Activated naive CD4-positive, alpha-beta T cell treated with anti-CD3 and anti-CD28 coated beads, Interleukin-2, amount 50 U/mL, for 72 hours (primary cell): ENCODE data around the gene ALPL. TPM values are rescaled to one million over a fixed set of nuclear protein-coding genes. Genes with fewer than 3 reads are reported as not detected.

Experiments
- ATAC-seq, 2 donors: fragments of 150-1000 bp; cut with Tn5 transposase; 2 replicates each; pipeline ENCODE4 v1.10.0; 2021; ENCODE audit warnings: mild to moderate bottlenecking in 2 of 2, moderate library complexity in 2 of 2
- DNase-seq, 2 donors: peaks; one replicate each; pipeline ENCODE4 v3.0.0; 2021 to 2022; ENCODE audit warnings: low spot score in 2 of 2
- H3K27ac Mint-ChIP-seq, 2 donors: one replicate each; pipeline ENCODE4 v1.8.0; 2022; ENCODE audit warnings: mild to moderate bottlenecking in 2 of 2, mixed read lengths in 2 of 2
- H3K36me3 Mint-ChIP-seq, 2 donors: one replicate each; pipeline ENCODE4 v1.8.0; 2022; ENCODE audit warnings: mixed read lengths in 2 of 2
- H3K9me3 Mint-ChIP-seq, 2 donors: one replicate each; pipeline ENCODE4 v1.8.0; 2022; ENCODE audit warnings: mixed read lengths in 2 of 2
- total RNA-seq, 2 donors: library from RNA; stranded (reverse); gene quantifications; one replicate each; pipeline ENCODE4 v1.2.3, GENCODE V29; 2022

The ALPL gene
- total RNA-seq, 2 donors from 2014 or later, result not detected

DNA sequence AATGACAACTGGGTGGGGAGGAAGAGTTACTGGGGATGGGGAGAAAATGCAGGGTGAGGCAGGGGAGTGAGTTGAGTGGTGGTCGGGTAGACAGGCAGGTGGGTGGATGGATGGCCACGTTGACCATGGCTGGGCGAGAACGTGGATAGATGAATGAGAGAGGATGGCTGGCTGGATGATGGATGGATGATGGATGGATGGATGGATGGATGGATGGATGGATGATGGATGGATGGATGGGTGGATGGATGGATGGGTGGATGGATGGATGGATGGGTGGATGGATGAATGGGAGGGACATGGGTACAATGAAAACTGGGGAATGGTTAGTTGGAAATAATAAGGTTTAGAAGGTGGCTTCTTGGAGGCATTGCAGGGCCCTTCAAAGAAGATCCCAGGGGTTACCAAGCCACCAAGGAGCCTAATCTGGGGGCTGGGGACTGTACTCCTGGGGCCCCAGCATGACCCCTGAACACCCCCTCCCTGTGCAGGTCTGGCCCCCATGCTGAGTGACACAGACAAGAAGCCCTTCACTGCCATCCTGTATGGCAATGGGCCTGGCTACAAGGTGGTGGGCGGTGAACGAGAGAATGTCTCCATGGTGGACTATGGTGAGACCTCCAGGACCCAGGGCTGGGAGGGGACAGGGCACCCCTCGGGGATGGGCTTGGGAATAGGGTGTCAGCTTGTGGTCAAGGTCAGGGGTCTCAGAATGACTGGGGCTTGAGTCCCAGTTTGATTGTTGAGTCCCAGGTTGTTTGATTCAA, 67.0 kb downstream of the ALPL start:
- H3K9me3 Mint-ChIP-seq, result no peaks in the 10 kb centered on the region
- H3K27ac Mint-ChIP-seq, result peak overlapping the region in 1 of 2 donors; percentile 47
- no peaks in the 10 kb centered on the region for H3K36me3 Mint-ChIP-seq

DNA sequence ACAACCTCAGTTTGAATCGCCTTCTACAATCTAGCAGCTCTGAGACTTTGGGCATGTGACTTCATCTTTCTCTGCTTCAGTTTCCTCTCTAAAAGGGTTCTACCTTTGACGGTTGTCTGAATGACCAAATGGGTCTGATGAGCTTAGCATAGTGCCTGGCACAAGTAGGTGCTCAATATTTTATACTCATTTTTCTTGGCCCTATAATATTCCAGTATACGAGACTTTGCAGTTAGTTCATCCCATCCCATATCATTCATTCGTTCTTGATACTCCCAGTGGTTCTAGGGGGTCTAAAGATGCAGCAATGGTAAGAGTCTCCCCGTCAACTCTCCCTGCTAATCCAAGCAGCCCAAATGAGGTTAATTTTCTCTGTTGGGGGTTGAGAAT, 67.6 kb downstream of the ALPL start:
- Mint-ChIP-seq H3K9me3 (no peaks in the 10 kb centered on the region), H3K36me3 (no peaks in the 10 kb centered on the region), H3K27ac (no peak overlapping the region)
- ATAC-seq (no peak), DNase-seq (no peak)

More for the DNA sequence above, 67.0 kb downstream of the ALPL start:
- no peak for DNase-seq
- ATAC-seq, result no peak

DNA sequence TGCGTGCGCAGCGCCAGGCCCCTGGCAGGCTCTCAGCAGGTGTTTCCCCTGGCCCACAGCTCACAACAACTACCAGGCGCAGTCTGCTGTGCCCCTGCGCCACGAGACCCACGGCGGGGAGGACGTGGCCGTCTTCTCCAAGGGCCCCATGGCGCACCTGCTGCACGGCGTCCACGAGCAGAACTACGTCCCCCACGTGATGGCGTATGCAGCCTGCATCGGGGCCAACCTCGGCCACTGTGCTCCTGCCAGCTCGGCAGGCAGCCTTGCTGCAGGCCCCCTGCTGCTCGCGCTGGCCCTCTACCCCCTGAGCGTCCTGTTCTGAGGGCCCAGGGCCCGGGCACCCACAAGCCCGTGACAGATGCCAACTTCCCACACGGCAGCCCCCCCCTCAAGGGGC, 68.1 kb downstream of the ALPL start:
- ATAC-seq (no peak), DNase-seq (no peak)
- Mint-ChIP-seq H3K36me3 (no peaks in the 10 kb centered on the region), H3K9me3 (no peaks in the 10 kb centered on the region), H3K27ac (no peak overlapping the region)

DNA sequence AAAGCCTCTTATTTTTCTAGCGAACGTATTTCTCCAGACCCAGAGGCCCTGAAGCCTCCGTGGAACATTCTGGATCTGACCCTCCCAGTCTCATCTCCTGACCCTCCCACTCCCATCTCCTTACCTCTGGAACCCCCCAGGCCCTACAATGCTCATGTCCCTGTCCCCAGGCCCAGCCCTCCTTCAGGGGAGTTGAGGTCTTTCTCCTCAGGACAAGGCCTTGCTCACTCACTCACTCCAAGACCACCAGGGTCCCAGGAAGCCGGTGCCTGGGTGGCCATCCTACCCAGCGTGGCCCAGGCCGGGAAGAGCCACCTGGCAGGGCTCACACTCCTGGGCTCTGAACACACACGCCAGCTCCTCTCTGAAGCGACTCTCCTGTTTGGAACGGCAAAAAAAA, 68.7 kb downstream of the ALPL start:
- no peak for DNase-seq
- ATAC-seq, result no peak
- Mint-ChIP-seq H3K36me3 (no peaks in the 10 kb centered on the region), H3K9me3 (no peaks in the 10 kb centered on the region), H3K27ac (no peak overlapping the region)

DNA sequence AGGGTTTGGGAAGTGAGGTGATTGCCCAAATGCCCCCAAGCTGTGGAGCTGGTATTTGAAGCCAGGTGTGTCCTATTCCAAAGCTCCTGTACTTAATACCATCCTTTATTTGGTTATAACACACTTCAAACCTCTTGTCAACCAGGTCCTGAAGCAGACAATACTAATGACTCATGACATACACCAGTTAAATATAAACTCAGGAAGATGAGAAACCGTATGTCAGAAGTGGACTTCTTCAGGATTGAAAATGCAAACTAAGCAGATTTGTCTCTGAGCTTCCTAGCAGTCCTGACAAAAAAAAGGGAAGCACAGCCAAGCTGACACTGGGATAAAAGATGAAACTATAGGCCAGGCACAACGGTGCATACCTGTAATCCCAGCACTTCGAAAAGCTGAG, 70.6 kb downstream of the ALPL start:
- Mint-ChIP-seq H3K27ac (no peak overlapping the region), H3K9me3 (no peaks in the 10 kb centered on the region), H3K36me3 (no peaks in the 10 kb centered on the region)
- DNase-seq, result no peak
- ATAC-seq, result no peak

DNA sequence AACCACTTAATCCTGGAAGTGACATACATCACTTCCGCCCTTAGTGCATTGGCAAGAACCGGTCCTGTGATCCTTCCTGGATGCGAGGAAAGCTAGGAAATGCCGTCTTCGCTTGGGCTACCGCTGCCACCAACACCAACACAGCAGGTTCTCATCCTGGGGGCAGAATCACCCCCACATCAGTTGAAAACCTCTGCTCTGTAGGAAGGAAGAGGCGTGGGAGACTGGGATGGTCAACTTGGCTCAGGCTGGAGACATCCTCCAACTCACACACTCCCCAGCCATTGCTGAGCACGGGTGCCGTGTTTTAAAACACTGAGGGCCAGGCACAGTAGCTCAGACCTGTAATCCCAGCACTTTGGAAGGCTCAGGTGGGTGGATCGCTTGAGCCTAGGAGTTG, 74.9 kb downstream of the ALPL start:
- ATAC-seq (no peak), DNase-seq (no peak)
- no peaks in the 10 kb centered on the region for H3K9me3 Mint-ChIP-seq
- no peaks in the 10 kb centered on the region for H3K36me3 Mint-ChIP-seq
- H3K27ac Mint-ChIP-seq, result peak overlapping the region in 1 of 2 donors; percentile 68

DNA sequence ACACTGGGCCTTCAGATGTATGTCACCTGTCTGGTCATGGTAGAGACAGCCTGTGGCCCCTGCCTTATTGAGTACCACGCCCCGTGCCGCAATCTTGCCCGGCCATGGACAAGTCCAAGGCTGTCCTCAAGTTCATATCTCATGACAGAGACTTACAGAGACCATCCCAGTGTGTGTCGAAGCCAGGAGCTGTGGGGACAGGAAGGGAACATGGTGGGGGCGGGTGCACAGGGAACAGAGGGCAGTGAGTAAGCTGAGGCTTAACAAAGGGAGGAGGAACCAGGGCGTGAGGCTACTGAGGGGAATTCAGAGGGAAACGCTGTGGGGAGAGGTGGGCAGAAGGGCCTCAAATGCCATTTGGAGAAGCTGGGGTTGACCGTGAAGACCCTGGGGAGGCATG, 75.8 kb downstream of the ALPL start:
- no peaks in the 10 kb centered on the region for H3K36me3 Mint-ChIP-seq
- peak overlapping the region in 1 of 2 donors; percentile 62 for H3K27ac Mint-ChIP-seq
- H3K9me3 Mint-ChIP-seq, result no peaks in the 10 kb centered on the region
- no peak for ATAC-seq
- DNase-seq, result no peak

DNA sequence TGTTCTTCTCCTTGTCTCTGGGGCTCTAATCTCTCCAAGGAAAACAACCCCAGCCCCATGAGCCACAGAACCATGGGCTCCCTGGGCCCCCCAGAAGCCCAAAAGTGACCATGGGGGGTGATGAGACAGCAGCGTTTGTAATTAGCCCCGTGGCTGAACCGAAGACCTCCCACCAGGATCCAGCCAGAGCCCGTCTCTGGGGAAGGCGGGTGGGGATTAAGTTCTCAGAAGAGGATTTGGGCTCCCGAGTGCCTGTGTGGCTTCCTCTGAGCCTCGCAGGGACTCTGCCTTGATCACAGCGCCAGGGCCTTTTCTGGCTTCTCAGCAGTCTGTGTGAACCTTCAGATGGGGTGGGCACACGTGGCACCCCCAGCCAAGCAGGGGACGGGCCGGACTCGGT, 77.0 kb downstream of the ALPL start:
- Mint-ChIP-seq H3K9me3 (no peaks in the 10 kb centered on the region), H3K36me3 (no peaks in the 10 kb centered on the region), H3K27ac (no peak overlapping the region)
- ATAC-seq (no peak), DNase-seq (no peak)

DNA sequence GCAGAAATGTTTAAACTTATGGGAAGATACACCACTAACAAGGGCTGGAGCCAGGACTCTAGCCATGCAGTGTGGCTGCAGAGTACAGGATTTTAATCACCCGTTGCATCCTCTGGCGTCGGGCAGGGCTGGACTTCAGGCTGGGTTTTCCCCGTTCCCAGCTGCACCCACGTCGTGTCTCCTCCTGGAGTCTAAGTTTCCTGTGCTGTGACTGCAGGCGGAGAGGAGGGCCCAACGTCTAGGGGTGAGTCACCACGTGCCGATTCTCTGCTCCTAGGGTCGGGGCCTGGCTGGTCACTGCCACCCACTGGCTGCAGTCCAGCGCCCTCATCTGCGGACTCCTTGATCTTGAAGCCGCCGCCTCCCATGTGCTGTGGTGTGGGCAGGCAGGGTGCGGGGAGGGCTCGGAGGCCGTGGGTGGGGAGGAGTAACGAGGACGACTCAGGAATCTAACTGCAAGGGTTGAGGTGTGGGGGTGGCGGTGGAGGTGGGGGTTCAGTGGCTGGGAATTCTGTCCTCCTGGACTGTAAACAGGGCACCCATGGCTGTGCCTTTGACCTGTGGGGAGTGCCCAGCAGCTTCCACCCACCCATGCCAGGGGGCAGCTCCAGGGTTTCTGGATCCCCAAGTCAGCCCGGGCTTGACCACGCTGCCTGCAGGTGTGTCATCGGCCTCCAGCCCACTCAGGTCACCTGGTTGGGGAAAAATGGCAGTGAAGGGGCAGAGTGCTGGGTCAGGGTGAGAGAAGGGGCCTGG, 77.8 kb downstream of the ALPL start:
- Mint-ChIP-seq H3K36me3 (no peaks in the 10 kb centered on the region), H3K9me3 (no peaks in the 10 kb centered on the region), H3K27ac (no peak overlapping the region)
- DNase-seq (no peak), ATAC-seq (no peak)

DNA sequence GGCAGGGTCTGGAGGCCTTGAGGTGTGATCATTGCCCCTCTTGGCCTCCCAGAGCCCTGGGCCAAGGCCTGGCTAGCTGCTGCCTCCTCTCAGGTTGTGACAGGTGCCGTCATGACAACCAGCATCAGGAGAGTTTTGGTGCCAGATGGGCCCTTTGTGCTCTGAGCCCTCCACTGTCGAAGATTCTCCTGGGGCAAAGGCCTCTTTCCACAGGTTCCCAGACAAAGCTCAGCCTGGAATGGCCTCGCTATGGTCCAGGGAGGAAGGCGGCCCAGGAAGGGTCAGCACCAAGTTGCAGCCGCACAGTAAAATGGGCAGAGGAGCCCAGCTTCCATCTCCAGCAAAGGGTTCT, 78.4 kb downstream of the ALPL start:
- Mint-ChIP-seq H3K36me3 (no peaks in the 10 kb centered on the region), H3K9me3 (no peaks in the 10 kb centered on the region), H3K27ac (no peak overlapping the region)
- DNase-seq (no peak), ATAC-seq (no peak)

DNA sequence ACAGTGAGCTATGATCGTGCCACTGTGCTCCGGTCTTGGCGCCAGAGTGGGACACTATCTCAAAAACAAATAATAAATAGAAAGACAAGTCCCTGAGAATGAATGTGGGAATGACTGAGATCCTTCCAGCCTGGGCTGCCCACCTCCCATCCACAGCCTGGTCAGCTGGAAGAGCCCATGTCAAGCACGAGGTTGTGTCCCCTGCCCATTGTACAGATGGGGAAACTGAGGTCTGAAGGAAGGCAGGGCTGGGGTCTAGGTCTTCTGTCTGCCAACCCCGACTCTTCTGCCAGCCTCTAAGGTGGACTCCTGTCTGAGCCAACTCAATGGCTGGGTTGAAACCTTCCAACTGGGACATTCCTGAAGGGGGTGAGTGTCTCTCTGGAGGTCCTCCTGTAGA, 80.4 kb downstream of the ALPL start:
- no peaks in the 10 kb centered on the region for H3K36me3 Mint-ChIP-seq
- H3K27ac Mint-ChIP-seq, result no peak overlapping the region
- no peaks in the 10 kb centered on the region for H3K9me3 Mint-ChIP-seq
- DNase-seq, result no peak
- ATAC-seq, result no peak

DNA sequence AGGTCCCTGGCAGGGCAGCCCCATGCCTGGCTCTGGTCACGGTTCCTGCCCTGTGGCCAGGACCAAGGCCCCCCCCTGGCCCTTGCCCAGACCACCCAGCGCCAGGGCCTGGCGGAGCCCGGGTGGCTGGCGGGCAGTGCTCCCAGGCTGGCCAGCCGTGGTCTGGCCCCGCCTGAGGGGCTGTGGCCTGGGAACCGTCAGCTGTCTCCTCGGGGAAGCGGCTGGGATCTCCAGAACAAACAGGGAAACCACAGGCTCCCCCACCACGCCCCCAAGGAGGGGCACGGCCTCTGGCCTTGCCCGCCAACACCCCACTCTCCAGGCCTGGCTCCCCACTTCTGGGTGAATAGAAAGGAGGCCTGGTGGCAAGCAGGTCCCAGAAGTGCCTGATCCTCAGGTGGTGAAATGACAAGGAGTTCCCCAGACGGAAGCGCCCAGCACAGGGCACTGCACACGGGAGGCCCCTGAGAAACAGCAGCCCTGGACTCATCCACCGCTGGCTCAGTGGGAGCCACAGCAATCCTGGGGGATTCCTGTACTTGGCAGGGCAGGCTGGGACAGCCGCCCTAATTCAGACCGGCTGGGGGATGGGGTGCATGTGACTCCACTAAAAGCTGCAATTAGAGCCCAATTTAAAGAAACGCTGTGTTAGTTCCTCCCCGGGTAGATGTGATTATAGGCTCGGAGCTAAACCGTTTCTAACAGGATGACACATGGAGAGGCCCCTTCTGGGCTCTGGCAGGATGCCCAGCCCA, 81.1 kb downstream of the ALPL start:
- no peak overlapping the region for H3K27ac Mint-ChIP-seq
- no peaks in the 10 kb centered on the region for H3K36me3 Mint-ChIP-seq
- H3K9me3 Mint-ChIP-seq, result no peaks in the 10 kb centered on the region
- no peak for DNase-seq
- ATAC-seq, result no peak

DNA sequence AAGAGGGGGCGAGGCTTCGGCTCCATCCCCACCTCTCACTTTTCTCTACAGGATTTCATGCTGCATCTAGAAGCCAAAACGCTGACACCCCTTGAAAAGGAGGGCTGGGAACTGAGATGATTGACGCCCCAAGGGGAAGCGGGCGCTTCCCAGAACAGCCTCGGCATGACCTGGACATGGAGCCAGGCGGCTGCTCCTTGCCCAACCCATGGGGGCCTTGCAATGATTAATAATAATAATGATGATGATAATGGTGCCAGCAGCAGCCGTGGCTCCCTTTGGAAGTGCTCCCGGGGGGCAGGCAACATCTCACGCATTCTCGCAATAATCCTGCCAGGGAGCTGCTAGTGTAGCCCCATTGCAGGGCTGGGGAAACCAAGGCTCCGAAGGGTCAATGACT, 81.7 kb downstream of the ALPL start:
- H3K36me3 Mint-ChIP-seq, result no peaks in the 10 kb centered on the region
- H3K27ac Mint-ChIP-seq, result no peak overlapping the region
- DNase-seq (no peak), ATAC-seq (no peak)
- no peaks in the 10 kb centered on the region for H3K9me3 Mint-ChIP-seq

DNA sequence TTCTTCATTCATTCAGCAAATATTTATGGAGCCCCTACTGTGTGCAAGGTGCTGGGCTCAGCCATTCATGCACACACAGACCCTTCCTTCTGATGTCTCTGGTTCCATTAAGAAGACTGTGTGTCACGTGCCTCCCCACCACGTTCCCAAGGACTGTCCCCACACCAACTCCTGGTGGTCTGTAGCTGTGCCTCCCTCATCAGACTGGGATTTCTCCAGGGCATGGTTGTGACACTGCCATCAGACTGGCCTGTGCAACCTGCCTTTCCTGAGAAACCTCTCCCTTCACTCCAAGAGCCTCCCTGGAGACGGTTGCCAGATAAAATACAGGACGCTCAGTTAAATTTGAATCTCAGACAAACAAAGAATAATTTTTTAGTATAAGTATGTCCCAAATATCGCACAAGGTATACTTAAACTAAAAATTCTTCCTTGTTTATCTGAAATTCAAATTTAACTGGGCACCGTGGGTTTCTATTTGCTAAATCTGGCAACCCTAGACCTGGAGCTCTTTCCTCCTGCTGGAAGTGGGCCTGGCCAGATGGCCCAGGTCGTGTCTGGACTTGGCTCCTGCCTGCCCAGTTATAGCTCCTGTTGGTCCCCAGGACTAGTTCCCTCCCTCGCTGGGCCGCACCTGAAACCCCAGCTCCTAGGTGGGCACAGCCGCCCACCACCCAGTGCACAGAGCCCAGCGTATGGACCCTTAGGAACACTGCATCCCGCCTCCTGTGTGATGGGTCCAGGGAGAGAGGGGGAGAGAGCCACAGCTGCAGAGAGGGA, 83.1 kb downstream of the ALPL start:
- ATAC-seq, result no peak
- H3K27ac Mint-ChIP-seq, result no peak overlapping the region
- DNase-seq, result no peak
- no peaks in the 10 kb centered on the region for H3K36me3 Mint-ChIP-seq
- no peaks in the 10 kb centered on the region for H3K9me3 Mint-ChIP-seq

DNA sequence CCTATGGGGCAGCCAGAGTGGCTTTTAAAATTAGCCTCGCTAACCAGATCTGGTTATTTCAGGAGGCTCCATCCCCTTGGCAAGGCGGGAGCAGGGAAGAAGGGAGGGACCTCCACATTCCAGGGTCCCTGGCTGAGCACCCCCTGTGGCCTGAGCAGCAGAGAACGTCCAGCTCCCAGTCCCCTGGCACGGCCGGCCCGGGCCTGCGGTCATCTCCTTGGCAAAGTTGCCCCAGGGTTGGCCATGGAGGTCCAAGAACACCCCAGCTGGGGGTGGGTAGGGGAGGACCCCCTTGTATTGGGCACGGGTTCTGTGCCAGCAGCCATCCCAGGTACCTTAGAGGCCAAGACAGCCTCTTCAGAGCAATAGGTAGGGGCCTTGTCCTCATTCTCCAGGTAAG, 84.0 kb downstream of the ALPL start:
- ATAC-seq, result no peak
- H3K27ac Mint-ChIP-seq, result no peak overlapping the region
- H3K36me3 Mint-ChIP-seq, result no peaks in the 10 kb centered on the region
- DNase-seq, result no peak
- H3K9me3 Mint-ChIP-seq, result no peaks in the 10 kb centered on the region

DNA sequence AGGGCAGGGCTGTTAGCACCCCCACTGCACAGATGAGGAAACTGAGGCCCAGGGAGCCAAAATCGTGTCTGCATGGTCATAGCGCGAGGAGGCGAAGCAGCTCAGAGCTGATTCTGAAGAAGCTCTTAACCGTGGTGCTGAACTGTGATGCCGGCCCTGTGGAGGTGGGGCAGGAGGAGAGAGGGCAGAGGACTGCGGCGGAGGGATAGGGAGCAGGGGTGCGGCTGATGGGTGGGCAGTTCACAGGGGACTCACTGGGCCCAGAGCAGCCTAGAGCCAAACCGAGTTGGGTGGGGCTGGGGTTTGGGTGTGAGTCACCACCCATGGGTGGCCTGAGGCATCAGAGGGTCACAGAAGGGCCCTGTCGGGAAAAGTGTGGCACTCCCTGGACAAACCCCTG, 85.3 kb downstream of the ALPL start:
- H3K27ac Mint-ChIP-seq, result no peak overlapping the region
- ATAC-seq, result no peak
- no peak for DNase-seq
- H3K36me3 Mint-ChIP-seq, result no peaks in the 10 kb centered on the region
- no peaks in the 10 kb centered on the region for H3K9me3 Mint-ChIP-seq
